B cell (primary cell): ENCODE measurements around the gene UBXN10.

Experiments used
- CTCF ChIP-seq: fragments of 200-600 bp; IDR thresholded peaks from one replicate; pipeline ENCODE4 v1.8.0; 2022; ENCODE audit warnings: antibody characterized with exemption, mild to moderate bottlenecking
- EZH2 ChIP-seq: IDR thresholded peaks from 2 replicates; pipeline ENCODE4 v1.6.1; 2012; ENCODE audit warnings: borderline replicate concordance, low read depth, mild to moderate bottlenecking, moderate library complexity, low read length; ENCODE audit not compliant: insufficient read depth, poor library complexity, severe bottlenecking

GRCh38 chr1:20227704-20228103 is 41.8 kb downstream of the UBXN10 start:
- TF ChIP-seq CTCF (no peak), EZH2 (no peak)
